SK-N-SH treated with all-trans-retinoic acid at 6 μM for 48 hours (cell line): ENCODE results near the gene CYBA.

Experiments
- ATAC-seq: fragments of 200-7000 bp; cut with Tn5 transposase; 3 replicates; pipeline ENCODE4 v1.9.1; 2020; ENCODE audit warnings: mild to moderate bottlenecking, moderate library complexity
- ARNTL ChIP-seq: fragments of 450-650 bp; formaldehyde crosslinking; IDR thresholded peaks from 2 replicates; pipeline ENCODE4 v1.5.0; 2020; ENCODE audit warnings: low read depth, mild to moderate bottlenecking, moderate library complexity, borderline replicate concordance
- BACH2 ChIP-seq: fragments of 250-450 bp; sonication (Bioruptor Pico); IDR thresholded peaks from 2 replicates; pipeline ENCODE4 v1.9.0; 2021; ENCODE audit warnings: mild to moderate bottlenecking, borderline replicate concordance
- CSDC2 ChIP-seq: fragments of 250-450 bp; sonication (Bioruptor Pico); IDR thresholded peaks from 2 replicates; pipeline ENCODE4 v1.5.0; 2020; ENCODE audit warnings: mild to moderate bottlenecking, moderate library complexity
- ESRRG ChIP-seq: fragments of 250-450 bp; sonication (Bioruptor Pico); IDR thresholded peaks from 2 replicates; pipeline ENCODE4 v1.6.1; 2021; ENCODE audit warnings: mild to moderate bottlenecking
- ISL1 ChIP-seq: fragments of 250-450 bp; sonication (Bioruptor Pico); IDR thresholded peaks from 2 replicates; pipeline ENCODE4 v2.1.2; 2022; ENCODE audit warnings: mild to moderate bottlenecking, moderate library complexity
- OSR1 ChIP-seq: fragments of 250-450 bp; sonication (Bioruptor Pico); IDR thresholded peaks from 2 replicates; pipeline ENCODE4 v1.8.0; 2022; ENCODE audit warnings: moderate library complexity, mild to moderate bottlenecking, inconsistent platforms
- PPARA ChIP-seq: fragments of 250-450 bp; sonication (Bioruptor Pico); IDR thresholded peaks from 2 replicates; pipeline ENCODE4 v1.5.0; 2020; ENCODE audit warnings: mild to moderate bottlenecking, borderline replicate concordance
- RARB ChIP-seq: fragments of 250-450 bp; sonication (Bioruptor Pico); IDR thresholded peaks from 2 replicates; pipeline ENCODE4 v1.8.0; 2021; ENCODE audit warnings: mild to moderate bottlenecking, moderate library complexity
- SNAI2 ChIP-seq: fragments of 250-450 bp; sonication (Bioruptor Pico); IDR thresholded peaks from 2 replicates; pipeline ENCODE4 v1.5.0; 2020; ENCODE audit warnings: mild to moderate bottlenecking, moderate library complexity
- TCF4 ChIP-seq: fragments of 250-450 bp; sonication (Bioruptor Pico); IDR thresholded peaks from 2 replicates; pipeline ENCODE4 v1.8.0; 2021; ENCODE audit warnings: mild to moderate bottlenecking, moderate library complexity, borderline replicate concordance
- TOX ChIP-seq: fragments of 250-450 bp; sonication (Bioruptor Pico); IDR thresholded peaks from 2 replicates; pipeline ENCODE4 v1.8.0; 2021; ENCODE audit warnings: mild to moderate bottlenecking, moderate library complexity, borderline replicate concordance
- ZC3H10 ChIP-seq: fragments of 250-450 bp; sonication (Bioruptor Pico); IDR thresholded peaks from 2 replicates; pipeline ENCODE4 v1.5.1; 2021; ENCODE audit warnings: mild to moderate bottlenecking, moderate library complexity
- ZNF565 ChIP-seq: fragments of 450-650 bp; formaldehyde crosslinking; conservative IDR thresholded peaks from 2 replicates; pipeline ENCODE4 v1.5.0; 2020; ENCODE audit warnings: low read depth, mild to moderate bottlenecking, moderate library complexity
- ZNF70 ChIP-seq: fragments of 450-650 bp; formaldehyde crosslinking; IDR thresholded peaks from 2 replicates; pipeline ENCODE4 v1.5.0; 2020; ENCODE audit warnings: mild to moderate bottlenecking, moderate library complexity
- ZNF8 ChIP-seq: fragments of 450-650 bp; formaldehyde crosslinking; IDR thresholded peaks from 2 replicates; pipeline ENCODE4 v1.5.0; 2020; ENCODE audit warnings: mild to moderate bottlenecking, moderate library complexity
- TF ChIP-seq, protein P1 (sequence below): fragments of 250-450 bp; sonication (Bioruptor Pico); IDR thresholded peaks from 2 replicates; pipeline ENCODE4 v1.5.0; 2020; ENCODE audit warnings: mild to moderate bottlenecking, moderate library complexity
- TF ChIP-seq, protein P2 (sequence below): fragments of 250-450 bp; sonication (Bioruptor Pico); IDR thresholded peaks from 2 replicates; pipeline ENCODE4 v1.8.0; 2021; ENCODE audit warnings: low read depth, mild to moderate bottlenecking, moderate library complexity, borderline replicate concordance
- TF ChIP-seq, protein P3 (sequence below): fragments of 250-450 bp; sonication (Bioruptor Pico); IDR thresholded peaks from 2 replicates; pipeline ENCODE4 v1.5.1; 2021; ENCODE audit warnings: mild to moderate bottlenecking, moderate library complexity
- TF ChIP-seq, protein P4 (sequence below): fragments of 250-450 bp; sonication (Bioruptor Pico); IDR thresholded peaks from 2 replicates; pipeline ENCODE4 v1.5.1; 2020; ENCODE audit warnings: low read depth, mild to moderate bottlenecking, moderate library complexity

Gene CYBA

DNA sequence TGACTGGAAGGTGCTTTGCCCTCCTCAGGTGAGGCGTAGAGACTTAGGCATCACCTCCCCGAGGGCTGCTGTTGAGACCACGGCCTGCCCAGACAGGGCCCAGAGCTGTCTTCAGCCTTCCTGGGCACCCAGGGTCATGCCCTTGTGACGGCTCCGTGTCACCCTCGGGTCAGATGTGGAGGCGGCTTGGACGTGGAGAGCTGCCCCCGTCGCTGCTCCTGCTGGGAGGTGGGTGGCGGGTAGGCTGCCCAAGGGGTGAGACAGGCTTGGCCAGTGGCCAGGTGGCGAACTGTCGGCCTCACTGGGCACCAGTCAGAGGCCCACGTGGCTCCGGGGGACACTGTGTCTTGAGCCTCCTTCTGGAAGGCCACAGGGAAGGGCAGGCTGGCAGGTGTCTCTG, 44.4 kb upstream of the CYBA start (continued):
- no peak for TF ChIP-seq BACH2 (CRISPR knock-in tag)

DNA sequence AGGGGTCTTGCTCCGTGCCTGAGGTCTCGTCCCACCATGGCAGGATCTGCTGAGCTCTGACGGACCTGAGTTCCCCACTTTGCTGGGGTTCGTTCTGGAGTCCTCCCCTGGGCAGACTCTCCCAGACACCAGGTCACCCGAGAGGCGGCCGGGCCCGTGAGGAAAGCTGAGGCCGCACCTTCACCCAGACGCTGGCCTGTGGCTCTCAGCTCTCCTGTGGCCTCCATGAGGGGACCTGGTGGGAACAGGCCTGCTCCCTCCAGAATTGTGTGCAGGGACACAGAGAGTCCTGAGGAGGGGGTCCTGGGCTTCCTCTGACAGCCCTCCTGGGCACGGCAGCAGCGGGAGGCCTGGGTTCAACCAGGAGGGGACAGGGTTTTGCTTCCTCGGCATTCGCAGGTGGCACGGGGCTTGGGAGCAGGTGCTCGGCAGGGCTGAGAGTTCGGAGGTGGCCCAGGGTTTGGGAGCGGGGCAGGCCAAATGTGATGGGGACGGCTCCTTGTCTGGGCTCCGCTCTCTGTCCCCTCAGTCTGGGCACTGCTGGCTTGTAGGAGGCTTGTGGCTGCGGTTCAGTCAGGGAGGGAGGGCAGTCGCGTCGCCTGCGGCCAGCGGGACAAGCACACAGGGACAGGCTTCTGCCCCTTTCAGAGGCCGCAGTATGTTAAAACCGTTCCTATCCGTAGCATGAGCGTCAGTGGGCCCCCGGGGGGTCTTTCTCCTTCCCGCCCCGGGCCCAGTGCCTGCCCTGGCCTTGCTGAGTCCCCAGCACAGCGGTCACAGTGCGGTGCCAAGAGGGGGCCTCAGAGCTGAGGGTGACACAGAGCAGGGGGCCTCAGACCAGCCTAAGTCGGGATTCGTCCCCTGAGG, 43.6 kb upstream of the CYBA start:
- no peak for TF ChIP-seq CSDC2 (CRISPR knock-in tag)
- TF ChIP-seq ZC3H10 (CRISPR knock-in tag): no peak
- no peak for TF ChIP-seq ESRRG (CRISPR knock-in tag)
- no peak for TF ChIP-seq RARB (CRISPR knock-in tag)
- TF ChIP-seq, protein P1, sequence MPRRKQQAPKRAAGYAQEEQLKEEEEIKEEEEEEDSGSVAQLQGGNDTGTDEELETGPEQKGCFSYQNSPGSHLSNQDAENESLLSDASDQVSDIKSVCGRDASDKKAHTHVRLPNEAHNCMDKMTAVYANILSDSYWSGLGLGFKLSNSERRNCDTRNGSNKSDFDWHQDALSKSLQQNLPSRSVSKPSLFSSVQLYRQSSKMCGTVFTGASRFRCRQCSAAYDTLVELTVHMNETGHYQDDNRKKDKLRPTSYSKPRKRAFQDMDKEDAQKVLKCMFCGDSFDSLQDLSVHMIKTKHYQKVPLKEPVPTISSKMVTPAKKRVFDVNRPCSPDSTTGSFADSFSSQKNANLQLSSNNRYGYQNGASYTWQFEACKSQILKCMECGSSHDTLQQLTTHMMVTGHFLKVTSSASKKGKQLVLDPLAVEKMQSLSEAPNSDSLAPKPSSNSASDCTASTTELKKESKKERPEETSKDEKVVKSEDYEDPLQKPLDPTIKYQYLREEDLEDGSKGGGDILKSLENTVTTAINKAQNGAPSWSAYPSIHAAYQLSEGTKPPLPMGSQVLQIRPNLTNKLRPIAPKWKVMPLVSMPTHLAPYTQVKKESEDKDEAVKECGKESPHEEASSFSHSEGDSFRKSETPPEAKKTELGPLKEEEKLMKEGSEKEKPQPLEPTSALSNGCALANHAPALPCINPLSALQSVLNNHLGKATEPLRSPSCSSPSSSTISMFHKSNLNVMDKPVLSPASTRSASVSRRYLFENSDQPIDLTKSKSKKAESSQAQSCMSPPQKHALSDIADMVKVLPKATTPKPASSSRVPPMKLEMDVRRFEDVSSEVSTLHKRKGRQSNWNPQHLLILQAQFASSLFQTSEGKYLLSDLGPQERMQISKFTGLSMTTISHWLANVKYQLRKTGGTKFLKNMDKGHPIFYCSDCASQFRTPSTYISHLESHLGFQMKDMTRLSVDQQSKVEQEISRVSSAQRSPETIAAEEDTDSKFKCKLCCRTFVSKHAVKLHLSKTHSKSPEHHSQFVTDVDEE (CRISPR knock-in tag): no peak
- TF ChIP-seq ZNF8: no peak
- no peak for TF ChIP-seq TOX (CRISPR knock-in tag)
- no peak for TF ChIP-seq SNAI2 (CRISPR knock-in tag)
- ATAC-seq: no peak

DNA sequence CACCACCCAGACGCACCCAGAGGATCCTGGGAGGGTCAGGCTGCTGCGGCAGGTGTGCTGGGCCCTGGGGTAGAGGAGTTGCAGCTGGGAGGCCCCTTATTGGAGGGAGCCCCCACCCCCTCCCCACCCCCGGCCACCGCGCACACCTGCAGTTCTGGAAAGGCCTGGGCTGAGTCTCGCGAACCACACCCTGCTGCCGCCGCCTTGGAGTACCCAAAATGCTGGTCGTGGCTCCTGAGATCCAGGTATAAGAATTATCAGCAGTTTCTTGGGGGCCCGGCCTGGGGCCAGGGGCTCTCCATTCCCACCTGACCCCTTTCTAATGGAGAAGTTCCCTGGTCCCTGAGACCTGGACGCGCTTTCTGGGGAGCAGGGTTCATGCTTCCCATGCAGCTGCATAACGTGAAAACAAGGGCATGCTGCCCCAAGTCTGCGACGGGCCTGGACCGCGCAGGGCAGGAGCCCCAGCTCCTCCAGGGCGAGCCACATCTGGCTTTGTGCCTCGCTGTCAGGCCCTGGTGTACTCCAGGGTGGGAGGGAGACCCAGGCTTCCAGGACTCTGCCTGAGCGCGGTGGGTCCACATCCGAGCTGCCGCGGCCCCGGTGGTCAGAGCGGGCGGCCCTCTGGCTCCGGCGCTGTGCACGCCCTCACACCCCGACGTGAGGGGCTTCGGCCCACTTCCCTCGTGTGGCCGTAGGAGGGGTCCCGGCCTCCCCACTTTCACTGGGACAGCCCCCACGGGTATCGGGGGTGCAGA, 42.7 kb upstream of the CYBA start:
- no peak for ATAC-seq
- TF ChIP-seq ISL1: no peak
- no peak for TF ChIP-seq ESRRG (CRISPR knock-in tag)
- TF ChIP-seq ZNF8: no peak
- TF ChIP-seq, protein P2, sequence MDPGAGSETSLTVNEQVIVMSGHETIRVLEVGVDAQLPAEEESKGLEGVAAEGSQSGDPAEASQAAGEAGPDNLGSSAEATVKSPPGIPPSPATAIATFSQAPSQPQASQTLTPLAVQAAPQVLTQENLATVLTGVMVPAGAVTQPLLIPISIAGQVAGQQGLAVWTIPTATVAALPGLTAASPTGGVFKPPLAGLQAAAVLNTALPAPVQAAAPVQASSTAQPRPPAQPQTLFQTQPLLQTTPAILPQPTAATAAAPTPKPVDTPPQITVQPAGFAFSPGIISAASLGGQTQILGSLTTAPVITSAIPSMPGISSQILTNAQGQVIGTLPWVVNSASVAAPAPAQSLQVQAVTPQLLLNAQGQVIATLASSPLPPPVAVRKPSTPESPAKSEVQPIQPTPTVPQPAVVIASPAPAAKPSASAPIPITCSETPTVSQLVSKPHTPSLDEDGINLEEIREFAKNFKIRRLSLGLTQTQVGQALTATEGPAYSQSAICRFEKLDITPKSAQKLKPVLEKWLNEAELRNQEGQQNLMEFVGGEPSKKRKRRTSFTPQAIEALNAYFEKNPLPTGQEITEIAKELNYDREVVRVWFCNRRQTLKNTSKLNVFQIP: no peak
- TF ChIP-seq PPARA (CRISPR knock-in tag): no peak
- TF ChIP-seq, protein P3, sequence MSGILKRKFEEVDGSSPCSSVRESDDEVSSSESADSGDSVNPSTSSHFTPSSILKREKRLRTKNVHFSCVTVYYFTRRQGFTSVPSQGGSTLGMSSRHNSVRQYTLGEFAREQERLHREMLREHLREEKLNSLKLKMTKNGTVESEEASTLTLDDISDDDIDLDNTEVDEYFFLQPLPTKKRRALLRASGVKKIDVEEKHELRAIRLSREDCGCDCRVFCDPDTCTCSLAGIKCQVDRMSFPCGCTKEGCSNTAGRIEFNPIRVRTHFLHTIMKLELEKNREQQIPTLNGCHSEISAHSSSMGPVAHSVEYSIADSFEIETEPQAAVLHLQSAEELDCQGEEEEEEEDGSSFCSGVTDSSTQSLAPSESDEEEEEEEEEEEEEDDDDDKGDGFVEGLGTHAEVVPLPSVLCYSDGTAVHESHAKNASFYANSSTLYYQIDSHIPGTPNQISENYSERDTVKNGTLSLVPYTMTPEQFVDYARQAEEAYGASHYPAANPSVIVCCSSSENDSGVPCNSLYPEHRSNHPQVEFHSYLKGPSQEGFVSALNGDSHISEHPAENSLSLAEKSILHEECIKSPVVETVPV: no peak
- TF ChIP-seq, protein P1 (CRISPR knock-in tag): no peak
- no peak for TF ChIP-seq ZNF565 (CRISPR knock-in tag)
- no peak for TF ChIP-seq TOX (CRISPR knock-in tag)
- TF ChIP-seq, protein P4, sequence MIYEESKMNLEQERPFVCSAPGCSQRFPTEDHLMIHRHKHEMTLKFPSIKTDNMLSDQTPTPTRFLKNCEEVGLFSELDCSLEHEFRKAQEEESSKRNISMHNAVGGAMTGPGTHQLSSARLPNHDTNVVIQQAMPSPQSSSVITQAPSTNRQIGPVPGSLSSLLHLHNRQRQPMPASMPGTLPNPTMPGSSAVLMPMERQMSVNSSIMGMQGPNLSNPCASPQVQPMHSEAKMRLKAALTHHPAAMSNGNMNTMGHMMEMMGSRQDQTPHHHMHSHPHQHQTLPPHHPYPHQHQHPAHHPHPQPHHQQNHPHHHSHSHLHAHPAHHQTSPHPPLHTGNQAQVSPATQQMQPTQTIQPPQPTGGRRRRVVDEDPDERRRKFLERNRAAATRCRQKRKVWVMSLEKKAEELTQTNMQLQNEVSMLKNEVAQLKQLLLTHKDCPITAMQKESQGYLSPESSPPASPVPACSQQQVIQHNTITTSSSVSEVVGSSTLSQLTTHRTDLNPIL (CRISPR knock-in tag): no peak
- no peak for TF ChIP-seq ARNTL (CRISPR knock-in tag)
- TF ChIP-seq TCF4: no peak
- TF ChIP-seq OSR1: no peak
- no peak for TF ChIP-seq ZNF70 (CRISPR knock-in tag)
- no peak for TF ChIP-seq SNAI2 (CRISPR knock-in tag)
